DND-41 (cell line): ENCODE measurements around the gene SCIMP.

Experiments
- ATAC-seq: fragments of 200-7000 bp; cut with Tn5 transposase; 3 replicates; pipeline ENCODE4 v1.9.1; 2021; ENCODE audit warnings: low read depth; ENCODE audit not compliant: insufficient read depth
- DNase-seq: peaks from one replicate; pipeline ENCODE4 v3.0.0-alpha.2; 2020
- H2AFZ ChIP-seq: 2 replicates; pipeline ENCODE4 v1.6.0; 2012; ENCODE audit warnings: low read depth, low read length
- H3K27ac ChIP-seq: 2 replicates; pipeline ENCODE4 v1.5.1; 2012; ENCODE audit warnings: low read length, inconsistent platforms
- H3K27me3 ChIP-seq: fragments of 200-600 bp; sonication (generic); 2 replicates; pipeline ENCODE4 v1.6.0; 2012; ENCODE audit warnings: low read length, mild to moderate bottlenecking, inconsistent platforms; ENCODE audit not compliant: insufficient read depth, poor library complexity
- H3K36me3 ChIP-seq: 2 replicates; pipeline ENCODE4 v1.5.1; 2012; ENCODE audit warnings: low read length, inconsistent platforms; ENCODE audit not compliant: insufficient read depth
- H3K4me1 ChIP-seq: 2 replicates; pipeline ENCODE4 v1.5.1; 2012; ENCODE audit warnings: mild to moderate bottlenecking, low read length; ENCODE audit not compliant: insufficient read depth
- H3K4me2 ChIP-seq: 2 replicates; pipeline ENCODE4 v1.6.0; 2012; ENCODE audit warnings: mild to moderate bottlenecking, moderate library complexity, low read length, inconsistent platforms; ENCODE audit not compliant: insufficient read depth
- H3K4me3 ChIP-seq, 2 experiments: fragments of 200-600 bp in 1 of 2; shearing (Covaris generic) in 1 of 2; 2 replicates each; pipeline ENCODE4 v1.5.1; 2012 to 2016; ENCODE audit warnings: inconsistent platforms in 2 of 2, low read length in 2 of 2, mild to moderate bottlenecking in 2 of 2, low read depth in 1 of 2, moderate library complexity in 1 of 2
- H3K79me2 ChIP-seq: 2 replicates; pipeline ENCODE4 v1.6.0; 2012; ENCODE audit warnings: low read length, inconsistent platforms; ENCODE audit not compliant: insufficient read depth
- H3K9ac ChIP-seq: 2 replicates; pipeline ENCODE4 v1.6.0; 2012; ENCODE audit warnings: low read depth, mild to moderate bottlenecking, inconsistent platforms, low read length, moderate library complexity
- H3K9me3 ChIP-seq: 2 replicates; pipeline ENCODE4 v1.5.1; 2012; ENCODE audit warnings: low read length, moderate library complexity, mild to moderate bottlenecking, inconsistent platforms; ENCODE audit not compliant: insufficient read depth, severe bottlenecking
- H4K20me1 ChIP-seq: 2 replicates; pipeline ENCODE4 v1.6.0; 2012; ENCODE audit warnings: low read length; ENCODE audit not compliant: insufficient read depth
- EZH2 ChIP-seq: IDR thresholded peaks from 3 replicates; pipeline ENCODE4 v1.6.1; 2012; ENCODE audit warnings: borderline replicate concordance, low read depth, mild to moderate bottlenecking, moderate library complexity, low read length, inconsistent platforms; ENCODE audit not compliant: severe bottlenecking
- TF ChIP-seq, protein P1 (sequence below): IDR thresholded peaks from 2 replicates; pipeline ENCODE4 v1.5.1; 2012; ENCODE audit warnings: borderline replicate concordance, low read length, moderate library complexity, mild to moderate bottlenecking; ENCODE audit not compliant: poor library complexity, severe bottlenecking; ENCODE audit errors: extremely low read depth

The SCIMP gene

DNA sequence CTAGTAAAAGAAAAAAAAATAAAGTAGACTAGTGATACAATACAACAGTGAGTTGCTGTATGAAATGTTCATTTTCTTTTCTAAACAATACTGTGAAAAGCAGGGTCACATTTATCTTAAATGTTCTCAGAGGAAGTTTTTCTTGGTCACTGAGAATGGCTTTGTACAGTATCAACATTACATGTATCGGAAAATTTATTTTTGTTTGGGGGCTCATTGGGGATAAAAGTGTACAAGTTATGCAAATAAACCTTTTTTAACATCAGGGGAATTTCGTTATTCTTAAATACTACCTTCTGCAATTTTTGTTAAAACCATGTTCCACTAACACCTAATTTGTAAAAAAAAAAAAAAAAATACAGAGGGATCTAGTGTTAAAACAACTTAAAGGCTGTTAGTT is 34.3 kb downstream of the SCIMP start:
- Histone ChIP-seq H3K79me2 (no peaks in the 10 kb centered on the region), H2AFZ (no peak overlapping the region), H3K4me1 (no peaks in the 10 kb centered on the region), H3K4me3 (no peak overlapping the region), H3K36me3 (0 out of 2 replicates have a peak, but pooled peaks cover 5% of the 10 kb centered on the region), H3K27me3 (no peaks in the 10 kb centered on the region), H3K9ac (no peak overlapping the region), H3K9me3 (no peaks in the 10 kb centered on the region), H3K4me2 (no peak overlapping the region), H4K20me1 (no peaks in the 10 kb centered on the region), H3K27ac (no peak overlapping the region)
- TF ChIP-seq, protein P1, sequence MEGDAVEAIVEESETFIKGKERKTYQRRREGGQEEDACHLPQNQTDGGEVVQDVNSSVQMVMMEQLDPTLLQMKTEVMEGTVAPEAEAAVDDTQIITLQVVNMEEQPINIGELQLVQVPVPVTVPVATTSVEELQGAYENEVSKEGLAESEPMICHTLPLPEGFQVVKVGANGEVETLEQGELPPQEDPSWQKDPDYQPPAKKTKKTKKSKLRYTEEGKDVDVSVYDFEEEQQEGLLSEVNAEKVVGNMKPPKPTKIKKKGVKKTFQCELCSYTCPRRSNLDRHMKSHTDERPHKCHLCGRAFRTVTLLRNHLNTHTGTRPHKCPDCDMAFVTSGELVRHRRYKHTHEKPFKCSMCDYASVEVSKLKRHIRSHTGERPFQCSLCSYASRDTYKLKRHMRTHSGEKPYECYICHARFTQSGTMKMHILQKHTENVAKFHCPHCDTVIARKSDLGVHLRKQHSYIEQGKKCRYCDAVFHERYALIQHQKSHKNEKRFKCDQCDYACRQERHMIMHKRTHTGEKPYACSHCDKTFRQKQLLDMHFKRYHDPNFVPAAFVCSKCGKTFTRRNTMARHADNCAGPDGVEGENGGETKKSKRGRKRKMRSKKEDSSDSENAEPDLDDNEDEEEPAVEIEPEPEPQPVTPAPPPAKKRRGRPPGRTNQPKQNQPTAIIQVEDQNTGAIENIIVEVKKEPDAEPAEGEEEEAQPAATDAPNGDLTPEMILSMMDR = no peak
- ATAC-seq (no peak), DNase-seq (no peak)

DNA sequence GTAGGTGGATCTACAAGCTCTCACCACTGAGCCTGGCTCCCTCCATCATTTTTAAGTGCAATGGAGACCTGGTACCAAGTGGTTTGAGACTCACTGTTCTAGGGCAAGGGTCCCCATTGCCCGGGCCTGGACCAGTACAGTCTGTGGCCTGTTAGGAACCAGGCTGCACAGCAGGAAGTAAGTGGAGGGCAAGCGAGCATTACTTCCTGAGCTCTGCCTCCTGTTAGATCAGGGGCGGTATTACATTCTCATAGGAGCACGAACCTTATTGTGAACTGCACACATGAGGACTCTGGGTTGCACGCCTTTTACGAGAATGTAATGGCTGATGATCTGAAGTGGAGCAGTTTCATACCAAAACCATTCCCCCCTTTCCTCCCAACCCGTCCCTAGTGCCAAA is 36.2 kb downstream of the SCIMP start:
- Histone ChIP-seq H3K4me2 (no peak overlapping the region), H3K27ac (no peak overlapping the region), H3K9me3 (no peaks in the 10 kb centered on the region), H3K4me3 (no peak overlapping the region), H3K9ac (no peak overlapping the region), H2AFZ (no peak overlapping the region), H3K4me1 (no peaks in the 10 kb centered on the region), H3K27me3 (no peaks in the 10 kb centered on the region), H3K79me2 (no peaks in the 10 kb centered on the region), H4K20me1 (no peaks in the 10 kb centered on the region), H3K36me3 (0 out of 2 replicates have a peak, but pooled peaks cover 5% of the 10 kb centered on the region)
- DNase-seq (no peak), ATAC-seq (no peak)
- no peak for TF ChIP-seq EZH2
- TF ChIP-seq, protein P1 = no peak

DNA sequence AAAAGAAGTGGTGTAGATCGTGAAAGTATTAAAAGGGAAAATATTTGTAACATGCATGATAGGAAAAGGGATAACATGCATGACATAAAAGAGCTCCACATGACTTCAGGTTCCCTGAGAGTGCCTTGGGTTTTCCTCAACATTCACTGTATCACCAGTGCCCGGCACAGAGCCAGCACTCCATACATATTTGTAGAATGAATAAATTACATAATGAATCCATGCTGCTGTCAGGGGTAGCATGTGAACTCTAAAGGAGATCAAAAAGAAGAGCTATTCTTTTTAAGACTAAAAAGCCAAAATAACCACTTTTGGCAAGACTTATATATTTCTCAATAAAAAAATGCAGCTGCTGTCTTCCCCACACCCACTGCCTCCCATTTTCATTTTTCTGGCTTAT is 40.3 kb downstream of the SCIMP start:
- Histone ChIP-seq H4K20me1 (no peaks in the 10 kb centered on the region), H3K4me1 (peaks cover 26% of the 10 kb centered on the region), H3K4me3 (no peak overlapping the region), H3K4me2 (no peak overlapping the region), H3K36me3 (peaks cover 23% of the 10 kb centered on the region), H3K79me2 (peaks cover 34% of the 10 kb centered on the region), H3K9me3 (peaks cover 13% of the 10 kb centered on the region), H3K27ac (no peak overlapping the region), H3K9ac (no peak overlapping the region), H2AFZ (no peak overlapping the region), H3K27me3 (no peaks in the 10 kb centered on the region)
- no peak for DNase-seq
- no peak for TF ChIP-seq EZH2
- TF ChIP-seq, protein P1 = no peak
- ATAC-seq = no peak
